Measurements from ENCODE around the gene EDARADD. TPM values are rescaled to one million over a fixed set of nuclear protein-coding genes. Genes with fewer than 3 reads are reported as not detected.

EDARADD gene
- total RNA-seq, 1 experiment from 2014 or later: 0.30 TPM

GRCh38 chr1:236491469-236492136 is 97.5 kb downstream of the EDARADD start (continued):
- TF ChIP-seq RAD21 (IDR thresholded peaks at IDR 0.05; ENCODE audit: low read depth) (no peak), ATF3 (IDR thresholded peaks at IDR 0.05) (no peak), EZH2phosphoT487 (IDR thresholded peaks at IDR 0.05; ENCODE audit: borderline replicate concordance) (no peak), CBX3 (IDR thresholded peaks at IDR 0.05; ENCODE audit: low read depth) (no peak), SIN3A (IDR thresholded peaks at IDR 0.05; ENCODE audit: low read depth) (no peak), ELF1 (IDR thresholded peaks at IDR 0.05; ENCODE audit: borderline replicate concordance, low read depth) (no peak), SP1 (IDR thresholded peaks at IDR 0.05; ENCODE audit: low read depth) (no peak)
- TF ChIP-seq, protein P1, sequence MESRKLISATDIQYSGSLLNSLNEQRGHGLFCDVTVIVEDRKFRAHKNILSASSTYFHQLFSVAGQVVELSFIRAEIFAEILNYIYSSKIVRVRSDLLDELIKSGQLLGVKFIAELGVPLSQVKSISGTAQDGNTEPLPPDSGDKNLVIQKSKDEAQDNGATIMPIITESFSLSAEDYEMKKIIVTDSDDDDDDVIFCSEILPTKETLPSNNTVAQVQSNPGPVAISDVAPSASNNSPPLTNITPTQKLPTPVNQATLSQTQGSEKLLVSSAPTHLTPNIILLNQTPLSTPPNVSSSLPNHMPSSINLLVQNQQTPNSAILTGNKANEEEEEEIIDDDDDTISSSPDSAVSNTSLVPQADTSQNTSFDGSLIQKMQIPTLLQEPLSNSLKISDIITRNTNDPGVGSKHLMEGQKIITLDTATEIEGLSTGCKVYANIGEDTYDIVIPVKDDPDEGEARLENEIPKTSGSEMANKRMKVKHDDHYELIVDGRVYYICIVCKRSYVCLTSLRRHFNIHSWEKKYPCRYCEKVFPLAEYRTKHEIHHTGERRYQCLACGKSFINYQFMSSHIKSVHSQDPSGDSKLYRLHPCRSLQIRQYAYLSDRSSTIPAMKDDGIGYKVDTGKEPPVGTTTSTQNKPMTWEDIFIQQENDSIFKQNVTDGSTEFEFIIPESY (IDR thresholded peaks at IDR 0.05; ENCODE audit: extremely low read depth, insufficient replicate concordance, low read length): no peak

DNA sequence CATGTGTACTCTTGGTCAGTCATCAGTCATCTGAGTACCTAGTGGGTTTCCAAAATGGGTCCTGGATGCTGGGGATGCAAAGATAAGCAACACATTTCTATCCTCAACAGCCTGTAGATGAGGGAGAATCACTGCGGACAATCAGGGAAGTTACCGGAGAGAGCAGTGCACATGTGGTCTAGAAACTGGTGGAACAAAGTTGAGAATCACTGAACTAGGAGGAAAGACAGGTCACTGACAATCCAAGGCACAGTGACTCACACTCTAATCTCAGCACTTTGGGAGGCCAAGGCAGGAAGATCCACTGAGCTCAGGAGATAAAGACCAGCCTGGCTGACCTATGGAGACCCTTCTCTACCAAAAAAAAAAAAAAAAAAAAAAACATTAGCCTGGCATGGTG is 98.3 kb downstream of the EDARADD start:
- H3K36me3 ChIP-seq (ENCODE audit: control insufficient read depth in 1 of 2, insufficient read depth in 2 of 2, low read length in 2 of 2): no peaks in the 10 kb centered on the region
- no peaks in the 10 kb centered on the region for H4K20me1 ChIP-seq (ENCODE audit: insufficient read depth)
- no peaks in the 10 kb centered on the region for H3K27me3 ChIP-seq (ENCODE audit: insufficient read depth, low read length)
- H3K9ac ChIP-seq (ENCODE audit: low read length): no peak overlapping the region
- no peak overlapping the region for H3K4me3 ChIP-seq (replicated peaks in 1 of 2; ENCODE audit: low read depth in 1 of 2, low read length in 2 of 2)
- intact Hi-C loops (cut with micrococcal nuclease): no loop called here
- peaks cover 0 to 6% of the 10 kb centered on the region in 2 experiments; a peak in 1 of 4 replicates for H3K4me1 ChIP-seq (ENCODE audit: control insufficient read depth in 1 of 2, insufficient read depth in 2 of 2, low read length in 2 of 2)
- RAD21 ChIA-PET (ENCODE audit: low non-redundant PET in 1 of 2, low total read pairs in 2 of 2, uncharacterized antibody in 2 of 2, unreplicated experiment in 2 of 2): no interaction called here
- ATAC-seq: no peak
- POLR2A ChIA-PET: no interaction called here
- TF ChIP-seq POLR2A (IDR thresholded peaks at IDR 0.05; ENCODE audit: borderline replicate concordance, extremely low read depth, insufficient read depth, insufficient read length): no peak
- TF ChIP-seq REST (IDR thresholded peaks at IDR 0.05; ENCODE audit: low read depth): no peak
- no peak for TF ChIP-seq EZH2phosphoT487 (IDR thresholded peaks at IDR 0.05; ENCODE audit: borderline replicate concordance)
- no peak for TF ChIP-seq EZH2 (IDR thresholded peaks at IDR 0.05)
- no peak for TF ChIP-seq YY1 (IDR thresholded peaks at IDR 0.05; ENCODE audit: extremely low read depth, insufficient replicate concordance, low read depth, low read length)
- TF ChIP-seq EGR1 (IDR thresholded peaks at IDR 0.05; ENCODE audit: low read depth): no peak
- no peak for TF ChIP-seq POLR2AphosphoS5 (IDR thresholded peaks at IDR 0.05; ENCODE audit: low read depth, low read length)
- no peak for TF ChIP-seq ATF3 (IDR thresholded peaks at IDR 0.05)
- no peak for TF ChIP-seq ZFX (IDR thresholded peaks at IDR 0.05)
- TF ChIP-seq RAD21 (IDR thresholded peaks at IDR 0.05; ENCODE audit: low read depth): no peak
- TF ChIP-seq ZNF274 (IDR thresholded peaks at IDR 0.05; ENCODE audit: low read depth, low read length): no peak
- TF ChIP-seq ELF1 (IDR thresholded peaks at IDR 0.05; ENCODE audit: borderline replicate concordance, low read depth): no peak
- H2AFZ ChIP-seq (ENCODE audit: low read depth, low read length, poor library complexity, severe bottlenecking): no peak overlapping the region
- H3K27ac ChIP-seq (ENCODE audit: low read depth, low read length): no peak overlapping the region
- no peak for DNase-seq (ENCODE audit: low read depth, low spot score)
- H3K9me3 ChIP-seq (ENCODE audit: control insufficient read depth in 1 of 2, insufficient read depth in 1 of 2, low read depth in 1 of 2, low read length in 2 of 2): no peaks in the 10 kb centered on the region
- CTCF ChIA-PET: no interaction called here
- H3K79me2 ChIP-seq (ENCODE audit: insufficient read depth, low read length): no peaks in the 10 kb centered on the region
- no peak overlapping the region for H3K4me2 ChIP-seq (ENCODE audit: low read length)
- H3K9me2 ChIP-seq (ENCODE audit: insufficient read depth): no peaks in the 10 kb centered on the region
- no TSS peak for BruUV-seq (replicated peaks)

Measured in HCT116 (cell line).